ENCODE data around the gene GDE1.

GDE1 gene

GRCh38 chr16:19523559-19524355 is 1.9 kb upstream of the GDE1 start, which contains the start of gene CCP110:
CCP110 (plus strand) TSS chr16:19523942; CDS start chr16:19527882, 3,940 bp downstream.
- peak; percentile 95 for DNase-seq

GRCh38 chr16:19523184-19523558 is 1.3 kb upstream of the GDE1 start:
- DNase-seq, result no peak

DNA sequence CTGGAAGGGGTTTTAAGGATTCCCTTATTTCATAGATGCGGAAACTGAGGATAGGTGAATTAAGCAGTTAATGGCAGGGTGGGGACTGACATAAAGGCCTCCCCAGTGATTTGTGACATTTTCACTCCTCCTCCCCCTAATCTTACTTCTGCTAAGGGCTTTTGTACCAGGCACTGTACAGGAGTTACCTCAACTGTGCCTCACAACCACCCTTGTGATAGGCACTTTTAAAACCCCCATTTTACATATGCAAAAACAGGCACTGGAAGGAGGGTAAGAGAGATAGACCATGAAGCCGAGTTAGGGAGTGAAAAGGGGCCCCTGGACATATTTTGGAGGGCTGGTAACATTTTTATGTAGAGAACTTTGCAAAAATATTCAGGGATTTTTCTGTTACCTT is 862 bp upstream of the GDE1 start:
- peak; percentile 39 for DNase-seq

DNA sequence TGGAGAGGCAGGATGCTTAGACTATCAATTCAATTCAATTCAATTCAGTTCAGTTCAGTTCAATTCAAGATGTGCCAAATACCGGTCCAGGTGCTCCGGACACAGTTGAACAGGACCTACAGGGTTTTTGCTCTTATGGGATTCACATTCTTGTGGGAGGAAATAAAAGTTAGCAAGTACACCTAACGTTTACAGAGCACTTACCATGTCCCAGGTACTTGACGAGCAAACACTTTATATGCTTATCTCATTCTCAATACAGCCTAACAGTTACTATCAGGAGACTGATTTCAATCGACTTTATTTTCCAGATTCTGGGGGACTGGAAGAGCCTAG is 467 bp upstream of the GDE1 start:
- DNase-seq, result peak; percentile 40

DNA sequence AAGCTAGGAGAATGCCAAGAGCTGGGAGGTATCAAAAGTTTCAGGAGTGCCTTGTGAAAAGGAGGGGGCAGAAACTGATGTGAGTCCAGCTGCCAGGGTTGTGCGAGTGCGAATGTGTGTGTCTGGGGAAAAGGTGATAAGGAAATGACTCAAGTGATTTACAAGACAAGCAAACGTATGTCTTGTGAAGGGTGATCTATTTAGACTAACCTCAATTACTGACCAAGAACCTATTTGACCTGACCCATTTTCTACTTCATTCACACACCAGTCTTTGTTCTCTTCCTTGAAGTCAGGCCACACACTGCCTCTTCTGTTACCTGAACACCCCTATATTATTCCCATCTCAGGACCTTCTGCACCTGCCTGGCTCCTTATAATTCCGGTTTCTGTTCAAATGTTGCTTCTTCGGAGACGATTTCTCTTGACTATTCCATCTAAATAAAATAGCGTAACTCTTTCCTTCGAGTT is 1.0 kb downstream of the GDE1 start:
- DNase-seq, result no peak

DNA sequence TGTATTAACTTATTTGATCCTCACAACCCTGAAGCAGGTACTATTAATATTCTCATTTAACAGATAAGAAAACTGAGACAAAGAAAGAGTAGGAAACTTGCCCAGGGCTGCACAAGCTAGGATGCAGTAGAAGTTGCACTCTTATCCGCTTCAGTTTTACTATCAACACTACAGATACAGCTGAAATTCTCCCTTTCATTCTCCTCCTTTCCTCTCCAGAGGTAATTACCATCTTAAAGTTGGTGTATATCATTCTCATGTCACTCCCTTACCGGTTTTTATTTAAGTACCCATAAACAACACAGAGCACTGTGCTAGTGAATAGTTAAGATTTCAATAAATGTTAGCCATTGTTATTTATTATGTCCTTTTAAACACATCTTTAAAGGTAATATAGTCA is 3.5 kb downstream of the GDE1 start:
- no peak for DNase-seq

DNA sequence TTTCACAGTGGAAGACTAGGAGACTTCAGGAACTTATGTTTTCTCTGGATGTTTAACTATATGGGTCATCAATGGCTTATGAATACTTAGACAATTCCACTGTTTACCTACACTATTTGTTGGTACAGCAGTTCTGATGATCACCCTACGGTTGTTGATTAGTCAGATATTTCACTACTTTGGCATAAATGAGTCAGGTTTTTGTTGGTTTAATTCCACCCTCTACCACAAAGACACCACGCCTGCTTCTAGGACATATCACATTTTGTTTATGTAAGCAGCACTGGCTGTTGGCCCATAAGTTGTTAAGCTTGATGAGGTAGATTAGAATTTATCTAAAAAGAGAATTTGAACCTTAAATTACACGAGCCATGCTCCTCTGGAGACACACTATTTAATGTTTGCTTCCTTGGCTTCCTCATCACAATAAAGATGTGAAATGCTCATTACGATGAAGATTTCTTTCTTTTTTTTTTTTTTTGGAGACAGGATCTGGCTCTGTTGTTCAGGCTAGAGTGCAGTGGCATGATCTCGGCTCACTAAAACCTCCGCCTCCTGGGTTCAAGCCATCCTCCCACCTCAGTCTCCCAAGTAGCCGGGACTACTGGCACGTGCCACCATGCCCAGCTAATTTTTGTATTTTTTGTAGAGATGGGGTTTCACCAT is 4.3 kb downstream of the GDE1 start:
- DNase-seq, result no peak

DNA sequence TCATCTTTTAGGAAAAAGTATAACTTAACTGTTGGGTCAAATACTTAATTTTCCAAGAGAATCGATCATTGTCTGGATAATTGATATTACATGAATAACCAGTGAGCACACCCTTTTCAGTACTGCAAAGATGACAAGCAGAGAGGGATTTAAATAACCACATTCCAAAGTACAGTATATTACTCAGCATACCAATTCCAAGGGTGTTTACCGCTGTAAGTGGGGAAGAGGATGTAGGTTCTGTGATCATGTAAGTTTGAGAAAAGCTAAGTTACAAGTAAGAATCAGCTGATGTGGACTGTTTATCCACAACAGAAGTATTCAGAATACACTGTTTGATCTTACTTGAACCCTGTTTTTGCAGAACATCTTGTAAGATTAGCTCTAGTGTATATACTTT is 6.1 kb downstream of the GDE1 start:
- no peak for DNase-seq

GRCh38 chr16:19513377-19514053 is 8.4 kb downstream of the GDE1 start:
- DNase-seq, result no peak

- DNase-seq, result peak; percentile 66
These were observed 9.6 kb downstream of the GDE1 start for GRCh38 chr16:19512297-19512696.

GRCh38 chr16:19507867-19508266 is 14.0 kb downstream of the GDE1 start:
- DNase-seq, result no peak

DNA sequence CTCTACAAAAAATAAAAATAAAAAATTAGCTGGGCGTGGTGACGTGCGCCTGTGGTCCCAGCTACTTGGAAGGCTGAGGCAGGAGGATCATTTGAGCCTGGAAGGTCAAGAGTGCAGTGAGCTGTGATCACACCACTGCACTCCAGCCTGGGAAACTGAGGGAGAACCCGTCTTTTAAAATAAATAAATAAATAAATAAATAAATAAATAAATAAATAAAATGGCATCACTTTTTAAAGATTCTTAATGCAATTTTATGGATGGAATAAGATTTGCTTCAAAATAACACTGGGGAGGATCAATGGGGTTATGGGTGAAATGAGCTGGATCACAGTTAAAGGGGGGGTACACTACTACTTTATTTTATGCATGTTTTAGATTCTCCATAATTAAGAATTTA is 14.9 kb downstream of the GDE1 start:
- DNase-seq, result no peak

GRCh38 chr16:19505600-19506303 is 16.1 kb downstream of the GDE1 start:
- no peak for DNase-seq

DNA sequence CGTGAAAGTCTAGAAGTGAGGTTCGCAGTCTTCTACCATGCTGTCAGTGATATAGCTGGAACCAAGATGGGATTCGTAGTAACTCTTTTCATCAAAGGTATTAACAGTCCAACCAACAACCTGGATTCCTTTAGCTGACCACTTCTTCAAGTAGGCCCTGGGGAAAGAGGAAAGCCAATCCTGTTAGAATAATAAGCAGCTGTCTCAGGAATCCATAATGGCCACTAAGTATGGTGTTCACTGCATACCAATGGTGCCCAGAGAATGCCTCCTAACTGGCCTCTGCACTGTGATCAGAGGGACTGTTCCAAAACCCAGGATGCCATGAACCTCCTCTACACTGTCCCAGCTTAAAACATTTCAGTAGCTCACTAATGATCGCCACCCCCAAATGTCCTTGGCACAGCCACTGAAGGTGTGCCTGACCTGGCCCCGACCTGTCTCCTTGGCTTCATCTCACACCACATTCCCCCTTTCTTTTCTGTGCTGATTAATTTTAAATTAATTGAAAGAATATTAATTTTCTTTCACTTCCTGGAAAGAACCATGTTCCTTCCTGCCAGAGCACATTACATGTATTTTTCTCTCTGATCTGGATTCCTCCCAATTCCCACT is 18.3 kb downstream of the GDE1 start:
- DNase-seq, result no peak

- DNase-seq, result peak; percentile 16
These were observed 19.3 kb downstream of the GDE1 start for GRCh38 chr16:19502395-19503131.

- DNase-seq, result no peak
These were observed 22.4 kb downstream of the GDE1 start for GRCh38 chr16:19499481-19499880.

GRCh38 chr16:19499006-19499405 is 22.9 kb downstream of the GDE1 start:
- no peak for DNase-seq

DNA sequence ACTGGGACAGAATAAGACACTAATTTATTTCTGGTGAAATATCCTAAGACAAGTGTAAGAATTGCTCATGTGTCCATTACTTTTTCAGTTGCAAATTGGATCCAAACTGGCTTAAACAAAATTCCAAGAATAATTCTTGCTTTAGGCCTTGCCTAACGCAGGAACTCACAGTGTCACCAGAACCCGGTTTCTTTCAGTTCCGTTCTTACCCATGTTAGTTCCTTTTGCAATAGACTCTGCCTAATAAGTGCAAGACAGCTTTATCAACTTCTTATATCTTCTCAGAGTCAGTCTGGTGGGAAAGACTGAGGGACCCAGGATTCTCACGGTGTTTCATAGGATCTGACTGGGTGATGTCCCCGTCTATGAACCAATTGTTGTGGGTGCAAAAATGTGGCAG is 24.7 kb downstream of the GDE1 start:
- DNase-seq, result no peak

GRCh38 chr16:19490619-19491018 is 31.3 kb downstream of the GDE1 start:
- DNase-seq, result no peak

GRCh38 chr16:19488213-19488640 is 33.7 kb downstream of the GDE1 start:
- DNase-seq, result no peak

- DNase-seq, result no peak
These were observed 35.1 kb downstream of the GDE1 start for GRCh38 chr16:19486750-19487325.

GRCh38 chr16:19486051-19486450 is 35.8 kb downstream of the GDE1 start:
- DNase-seq, result no peak

Data from NCI-H526 treated with DMSO at 0.1 percent for 48 hours (cell line).